Neural cell (in vitro differentiated cells): ENCODE data around the gene KIRREL3. TPM values are rescaled to one million over a fixed set of nuclear protein-coding genes. Genes with fewer than 3 reads are reported as not detected.
A peak's percentile ranks its signal among the peaks of the same experiment; 100 is the strongest.

Experiments
- H2AFZ ChIP-seq: fragments of 200-600, 300-800 bp; sonication (generic), shearing (Covaris generic); 2 replicates; pipeline ENCODE4 v1.6.0; 2014; ENCODE audit warnings: low read depth, mild to moderate bottlenecking, antibody characterized with exemption, low read length, moderate library complexity
- H3F3A ChIP-seq: fragments of 200-600 bp; shearing (Covaris generic); 2 replicates; pipeline ENCODE4 v1.6.1; 2016; ENCODE audit warnings: mild to moderate bottlenecking, moderate library complexity, mixed read lengths, antibody characterized with exemption, low read length; ENCODE audit not compliant: insufficient read depth, poor library complexity, severe bottlenecking
- H3K27ac ChIP-seq: fragments of 200-600, 300-800 bp; sonication (generic), shearing (Covaris generic); 2 replicates; pipeline ENCODE4 v1.5.1; 2014; ENCODE audit warnings: mild to moderate bottlenecking, low read length, moderate library complexity
- H3K27me3 ChIP-seq: fragments of 300-800, 200-600 bp; sonication (generic), shearing (Covaris generic); 2 replicates; pipeline ENCODE4 v1.6.0; 2014; ENCODE audit warnings: mild to moderate bottlenecking, low read depth, low read length, moderate library complexity; ENCODE audit not compliant: insufficient read depth
- H3K36me3 ChIP-seq: fragments of 300-800, 200-600 bp; sonication (generic), shearing (Covaris generic); 2 replicates; pipeline ENCODE4 v1.5.1; 2014; ENCODE audit warnings: mild to moderate bottlenecking, antibody characterized with exemption, low read length, moderate library complexity; ENCODE audit not compliant: insufficient read depth
- H3K4me2 ChIP-seq: fragments of 300-800, 200-600 bp; sonication (generic), shearing (Covaris generic); 2 replicates; pipeline ENCODE4 v1.6.0; 2014; ENCODE audit warnings: mild to moderate bottlenecking, low read length
- H3K4me3 ChIP-seq: fragments of 300-800, 200-600 bp; sonication (generic), shearing (Covaris generic); 2 replicates; pipeline ENCODE4 v1.5.1; 2014; ENCODE audit warnings: mild to moderate bottlenecking, low read length, moderate library complexity
- H3K79me2 ChIP-seq: fragments of 200-600 bp; shearing (Covaris generic); replicated peaks from 2 replicates; pipeline ENCODE4 v1.6.0; 2014; ENCODE audit warnings: mild to moderate bottlenecking, low read length, moderate library complexity; ENCODE audit not compliant: insufficient read depth
- H3K9ac ChIP-seq: fragments of 300-800, 200-600 bp; sonication (generic), shearing (Covaris generic); 2 replicates; pipeline ENCODE4 v1.6.1; 2016; ENCODE audit warnings: mild to moderate bottlenecking, low read length, mixed read lengths
- H3K9me2 ChIP-seq: fragments of 200-600 bp; shearing (Covaris generic); 2 replicates; pipeline ENCODE4 v1.6.1; 2016; ENCODE audit warnings: mild to moderate bottlenecking, low read length, mixed read lengths; ENCODE audit not compliant: insufficient read depth
- H3K9me3 ChIP-seq: fragments of 200-600, 300-800 bp; sonication (generic), shearing (Covaris generic); 2 replicates; pipeline ENCODE4 v1.6.1; 2016; ENCODE audit warnings: mild to moderate bottlenecking, mixed run types, low read length, moderate library complexity, mixed read lengths
- H4K20me1 ChIP-seq: fragments of 200-600 bp; shearing (Covaris generic); 2 replicates; pipeline ENCODE4 v1.6.1; 2016; ENCODE audit warnings: mild to moderate bottlenecking, mixed run types; ENCODE audit not compliant: insufficient read depth
- CTCF ChIP-seq: fragments of 450-650 bp; IDR thresholded peaks from 2 replicates; pipeline ENCODE4 v1.5.1; 2014; ENCODE audit warnings: antibody characterized with exemption, mild to moderate bottlenecking, moderate library complexity; ENCODE audit not compliant: poor library complexity, severe bottlenecking
- EP300 ChIP-seq: fragments of 450-650 bp; conservative IDR thresholded peaks from 2 replicates; pipeline ENCODE4 v1.6.1; 2014; ENCODE audit warnings: antibody characterized with exemption, mild to moderate bottlenecking, moderate library complexity; ENCODE audit not compliant: poor library complexity, severe bottlenecking
- EZH2 ChIP-seq: fragments of 200-600, 300-800 bp; shearing (Covaris generic), sonication (generic); IDR thresholded peaks from 2 replicates; pipeline ENCODE4 v1.6.1; 2014; ENCODE audit warnings: antibody characterized with exemption, low read length, borderline replicate concordance, mild to moderate bottlenecking; ENCODE audit not compliant: insufficient read depth, poor library complexity, severe bottlenecking
- MXI1 ChIP-seq: fragments of 450-650 bp; conservative IDR thresholded peaks from 2 replicates; pipeline ENCODE4 v1.6.1; 2014; ENCODE audit warnings: antibody characterized with exemption, mild to moderate bottlenecking; ENCODE audit not compliant: poor library complexity, severe bottlenecking
- POLR2AphosphoS5 ChIP-seq: IDR thresholded peaks from 2 replicates; pipeline ENCODE4 v1.6.1; 2012
- RAD21 ChIP-seq: fragments of 450-650 bp; conservative IDR thresholded peaks from 2 replicates; pipeline ENCODE4 v1.6.1; 2014; ENCODE audit warnings: antibody characterized with exemption, mild to moderate bottlenecking, moderate library complexity
- SMC3 ChIP-seq: fragments of 450-650 bp; conservative IDR thresholded peaks from 2 replicates; pipeline ENCODE4 v1.6.1; 2014; ENCODE audit warnings: antibody characterized with exemption, mild to moderate bottlenecking, moderate library complexity; ENCODE audit not compliant: poor library complexity
- TAF1 ChIP-seq: IDR thresholded peaks from 2 replicates; pipeline ENCODE4 v1.6.1; 2012; ENCODE audit warnings: low read depth
- polyA plus RNA-seq: library from polyadenylated mRNA; depleted of rRNA; stranded (reverse); fragments of >200 nt; gene quantifications from 2 replicates; pipeline ENCODE4 v1.2.3, GENCODE V29; 2014
- TF ChIP-seq, protein P1 (sequence below): IDR thresholded peaks from 2 replicates; pipeline ENCODE4 v1.6.1; 2012; ENCODE audit warnings: borderline replicate concordance

The KIRREL3 gene
- polyA plus RNA-seq, 1 donor from 2014 or later = 23.8 TPM

- H3K79me2 ChIP-seq = no peaks in the 10 kb centered on the region
- H2AFZ ChIP-seq = no peak overlapping the region
- no peak overlapping the region for H3K4me2 ChIP-seq
- H3K27me3 ChIP-seq = no peaks in the 10 kb centered on the region
- TF ChIP-seq MXI1 = no peak
- TF ChIP-seq EP300 = no peak
- TF ChIP-seq EZH2 = no peak
- no peak for TF ChIP-seq CTCF
- TF ChIP-seq RAD21 = no peak
- TF ChIP-seq POLR2AphosphoS5 = no peak
- TF ChIP-seq, protein P1, sequence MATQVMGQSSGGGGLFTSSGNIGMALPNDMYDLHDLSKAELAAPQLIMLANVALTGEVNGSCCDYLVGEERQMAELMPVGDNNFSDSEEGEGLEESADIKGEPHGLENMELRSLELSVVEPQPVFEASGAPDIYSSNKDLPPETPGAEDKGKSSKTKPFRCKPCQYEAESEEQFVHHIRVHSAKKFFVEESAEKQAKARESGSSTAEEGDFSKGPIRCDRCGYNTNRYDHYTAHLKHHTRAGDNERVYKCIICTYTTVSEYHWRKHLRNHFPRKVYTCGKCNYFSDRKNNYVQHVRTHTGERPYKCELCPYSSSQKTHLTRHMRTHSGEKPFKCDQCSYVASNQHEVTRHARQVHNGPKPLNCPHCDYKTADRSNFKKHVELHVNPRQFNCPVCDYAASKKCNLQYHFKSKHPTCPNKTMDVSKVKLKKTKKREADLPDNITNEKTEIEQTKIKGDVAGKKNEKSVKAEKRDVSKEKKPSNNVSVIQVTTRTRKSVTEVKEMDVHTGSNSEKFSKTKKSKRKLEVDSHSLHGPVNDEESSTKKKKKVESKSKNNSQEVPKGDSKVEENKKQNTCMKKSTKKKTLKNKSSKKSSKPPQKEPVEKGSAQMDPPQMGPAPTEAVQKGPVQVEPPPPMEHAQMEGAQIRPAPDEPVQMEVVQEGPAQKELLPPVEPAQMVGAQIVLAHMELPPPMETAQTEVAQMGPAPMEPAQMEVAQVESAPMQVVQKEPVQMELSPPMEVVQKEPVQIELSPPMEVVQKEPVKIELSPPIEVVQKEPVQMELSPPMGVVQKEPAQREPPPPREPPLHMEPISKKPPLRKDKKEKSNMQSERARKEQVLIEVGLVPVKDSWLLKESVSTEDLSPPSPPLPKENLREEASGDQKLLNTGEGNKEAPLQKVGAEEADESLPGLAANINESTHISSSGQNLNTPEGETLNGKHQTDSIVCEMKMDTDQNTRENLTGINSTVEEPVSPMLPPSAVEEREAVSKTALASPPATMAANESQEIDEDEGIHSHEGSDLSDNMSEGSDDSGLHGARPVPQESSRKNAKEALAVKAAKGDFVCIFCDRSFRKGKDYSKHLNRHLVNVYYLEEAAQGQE = no peak
- TF ChIP-seq TAF1 = no peak
- H3F3A ChIP-seq = no peaks in the 10 kb centered on the region
- H3K4me3 ChIP-seq = no peak overlapping the region
- no peaks in the 10 kb centered on the region for H3K9me3 ChIP-seq
- no peak overlapping the region for H3K27ac ChIP-seq
- H4K20me1 ChIP-seq = no peaks in the 10 kb centered on the region
- H3K9me2 ChIP-seq = no peaks in the 10 kb centered on the region
- no peak overlapping the region for H3K9ac ChIP-seq
- no peaks in the 10 kb centered on the region for H3K36me3 ChIP-seq
These were observed 479.4 kb downstream of the KIRREL3 start for GRCh38 chr11:126521196-126521595.

- Histone ChIP-seq H3F3A (no peaks in the 10 kb centered on the region), H3K27me3 (no peaks in the 10 kb centered on the region), H3K79me2 (no peaks in the 10 kb centered on the region), H3K4me2 (no peak overlapping the region), H3K4me3 (peak overlapping the region; percentile 26), H3K27ac (peak overlapping the region; percentile 18), H3K9ac (no peak overlapping the region), H3K36me3 (no peaks in the 10 kb centered on the region), H4K20me1 (no peaks in the 10 kb centered on the region), H3K9me2 (no peaks in the 10 kb centered on the region), H2AFZ (no peak overlapping the region), H3K9me3 (no peaks in the 10 kb centered on the region)
- TF ChIP-seq RAD21 (peak; percentile 27), SMC3 (no peak)
These were observed 480.5 kb downstream of the KIRREL3 start for GRCh38 chr11:126519764-126520734.
